Fibroblast of lung (primary cell): ENCODE measurements around the gene PTX4.

Experiments
- EZH2 ChIP-seq: IDR thresholded peaks from 2 replicates; pipeline ENCODE4 v1.5.1; 2012; ENCODE audit warnings: low read length, control low read depth, mild to moderate bottlenecking; ENCODE audit errors: missing control alignments
- TF ChIP-seq, protein P1 (sequence below), 2 donors: IDR thresholded peaks in 1 of 2; conservative IDR thresholded peaks in 1 of 2; 1 replicate in 1 of 2; 2 replicates in 1 of 2; pipeline ENCODE4 v1.5.1; 2011 to 2012; ENCODE audit warnings: low read length in 2 of 2, control low read depth in 1 of 2, inconsistent platforms in 1 of 2, low read depth in 1 of 2, mild to moderate bottlenecking in 1 of 2

- TF ChIP-seq, protein P1, sequence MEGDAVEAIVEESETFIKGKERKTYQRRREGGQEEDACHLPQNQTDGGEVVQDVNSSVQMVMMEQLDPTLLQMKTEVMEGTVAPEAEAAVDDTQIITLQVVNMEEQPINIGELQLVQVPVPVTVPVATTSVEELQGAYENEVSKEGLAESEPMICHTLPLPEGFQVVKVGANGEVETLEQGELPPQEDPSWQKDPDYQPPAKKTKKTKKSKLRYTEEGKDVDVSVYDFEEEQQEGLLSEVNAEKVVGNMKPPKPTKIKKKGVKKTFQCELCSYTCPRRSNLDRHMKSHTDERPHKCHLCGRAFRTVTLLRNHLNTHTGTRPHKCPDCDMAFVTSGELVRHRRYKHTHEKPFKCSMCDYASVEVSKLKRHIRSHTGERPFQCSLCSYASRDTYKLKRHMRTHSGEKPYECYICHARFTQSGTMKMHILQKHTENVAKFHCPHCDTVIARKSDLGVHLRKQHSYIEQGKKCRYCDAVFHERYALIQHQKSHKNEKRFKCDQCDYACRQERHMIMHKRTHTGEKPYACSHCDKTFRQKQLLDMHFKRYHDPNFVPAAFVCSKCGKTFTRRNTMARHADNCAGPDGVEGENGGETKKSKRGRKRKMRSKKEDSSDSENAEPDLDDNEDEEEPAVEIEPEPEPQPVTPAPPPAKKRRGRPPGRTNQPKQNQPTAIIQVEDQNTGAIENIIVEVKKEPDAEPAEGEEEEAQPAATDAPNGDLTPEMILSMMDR (conservative IDR thresholded peaks at IDR 0.05 in 1 of 2, IDR thresholded peaks at IDR 0.05 in 1 of 2; ENCODE audit: low read depth in 1 of 2, low read length in 2 of 2) = no peak
- no peak for TF ChIP-seq EZH2
These were observed 49.6 kb downstream of the PTX4 start for GRCh38 chr16:1439058-1439698.
